GM21390 (cell line): Measurements from ENCODE around the gene TOE1.

ENCODE experiments used
- ATAC-seq: cut with Tn5 transposase; IDR thresholded peaks from one replicate; pipeline ENCODE4 v1.9.1; 2021; ENCODE audit not compliant: unreplicated experiment

The TOE1 gene

GRCh38 chr1:45326627-45327623 lies 13.0 kb upstream of the TOE1 start, which contains the start of gene HPDL:
Gene HPDL, plus strand, starts transcription at chr1:45326895. Its CDS starts 254 bp downstream, at chr1:45327149.
- peak; percentile 71 for ATAC-seq

DNA sequence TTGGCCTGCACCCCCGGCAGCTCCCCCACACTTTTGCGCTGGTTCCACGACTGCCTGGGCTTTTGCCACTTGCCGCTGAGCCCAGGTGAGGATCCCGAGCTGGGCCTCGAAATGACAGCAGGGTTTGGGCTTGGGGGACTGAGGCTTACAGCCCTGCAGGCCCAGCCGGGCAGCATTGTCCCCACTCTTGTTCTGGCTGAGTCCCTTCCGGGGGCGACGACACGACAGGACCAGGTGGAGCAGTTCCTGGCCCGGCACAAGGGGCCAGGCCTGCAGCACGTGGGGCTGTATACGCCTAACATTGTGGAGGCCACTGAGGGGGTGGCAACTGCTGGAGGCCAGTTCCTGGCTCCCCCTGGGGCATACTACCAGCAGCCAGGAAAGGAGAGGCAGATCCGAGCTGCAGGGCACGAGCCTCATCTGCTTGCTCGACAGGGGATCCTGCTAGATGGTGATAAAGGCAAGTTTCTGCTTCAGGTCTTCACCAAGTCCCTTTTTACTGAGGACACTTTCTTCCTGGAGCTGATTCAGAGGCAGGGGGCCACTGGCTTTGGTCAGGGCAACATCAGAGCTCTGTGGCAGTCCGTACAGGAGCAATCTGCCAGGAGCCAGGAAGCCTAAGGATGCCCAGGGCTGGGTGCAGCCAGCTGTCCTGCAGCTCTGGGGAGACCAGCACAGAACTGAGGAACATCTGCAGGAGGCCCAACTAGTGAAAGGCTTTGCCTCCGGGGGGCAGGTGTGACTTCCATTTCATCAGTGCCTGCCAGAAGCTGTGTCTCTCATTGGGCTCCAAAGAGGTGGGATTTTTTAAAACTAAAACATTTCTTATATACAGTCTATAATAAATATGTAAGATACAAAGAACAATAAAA lies 12.1 kb upstream of the TOE1 start:
- ATAC-seq, result no peak

DNA sequence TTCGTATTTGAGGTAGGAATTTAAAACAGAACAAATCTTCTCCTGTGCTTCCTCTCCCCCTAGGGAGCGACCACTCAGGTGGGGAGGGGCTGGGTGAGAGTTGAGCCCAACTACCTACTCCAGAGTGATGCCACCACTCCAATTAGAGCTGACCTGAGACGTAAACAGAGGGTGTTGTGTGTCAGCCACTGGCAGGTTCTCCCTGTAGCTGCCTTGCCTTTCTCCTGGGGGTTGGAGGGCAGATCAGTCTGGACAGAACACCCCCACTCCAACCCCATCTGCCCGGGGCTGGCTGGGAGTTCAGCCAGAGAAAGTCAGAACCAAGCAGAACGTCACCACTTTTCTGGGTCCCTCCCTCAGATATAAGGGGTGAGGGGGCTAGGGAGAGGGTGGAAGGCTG lies 11.3 kb upstream of the TOE1 start:
- no peak for ATAC-seq

- ATAC-seq, result no peak
These were observed 10.5 kb upstream of the TOE1 start for GRCh38 chr1:45329445-45329844.

GRCh38 chr1:45331436-45332345 lies 8.3 kb upstream of the TOE1 start:
- ATAC-seq, result no peak

DNA sequence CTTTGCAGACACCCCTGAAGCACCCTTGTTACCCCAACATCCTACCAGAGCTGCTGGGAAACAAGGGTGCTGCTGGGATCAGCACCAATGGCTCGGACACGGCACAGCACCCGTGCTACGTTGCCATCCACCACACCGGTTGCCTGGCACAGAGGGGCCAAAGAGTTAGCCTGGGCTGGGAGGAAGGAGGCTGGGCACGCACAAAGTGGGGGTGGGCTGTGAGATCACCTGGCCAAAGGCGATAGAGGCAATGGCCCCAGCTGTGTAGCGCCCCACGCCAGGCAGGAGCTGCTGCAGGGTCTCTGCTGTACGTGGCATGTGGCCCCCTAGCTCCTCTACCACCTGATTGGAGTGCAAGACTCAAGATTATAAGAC lies 7.6 kb upstream of the TOE1 start:
- no peak for ATAC-seq

GRCh38 chr1:45334308-45335245 lies 5.4 kb upstream of the TOE1 start:
- no peak for ATAC-seq

GRCh38 chr1:45335855-45336324 lies 4.1 kb upstream of the TOE1 start:
- ATAC-seq, result no peak

DNA sequence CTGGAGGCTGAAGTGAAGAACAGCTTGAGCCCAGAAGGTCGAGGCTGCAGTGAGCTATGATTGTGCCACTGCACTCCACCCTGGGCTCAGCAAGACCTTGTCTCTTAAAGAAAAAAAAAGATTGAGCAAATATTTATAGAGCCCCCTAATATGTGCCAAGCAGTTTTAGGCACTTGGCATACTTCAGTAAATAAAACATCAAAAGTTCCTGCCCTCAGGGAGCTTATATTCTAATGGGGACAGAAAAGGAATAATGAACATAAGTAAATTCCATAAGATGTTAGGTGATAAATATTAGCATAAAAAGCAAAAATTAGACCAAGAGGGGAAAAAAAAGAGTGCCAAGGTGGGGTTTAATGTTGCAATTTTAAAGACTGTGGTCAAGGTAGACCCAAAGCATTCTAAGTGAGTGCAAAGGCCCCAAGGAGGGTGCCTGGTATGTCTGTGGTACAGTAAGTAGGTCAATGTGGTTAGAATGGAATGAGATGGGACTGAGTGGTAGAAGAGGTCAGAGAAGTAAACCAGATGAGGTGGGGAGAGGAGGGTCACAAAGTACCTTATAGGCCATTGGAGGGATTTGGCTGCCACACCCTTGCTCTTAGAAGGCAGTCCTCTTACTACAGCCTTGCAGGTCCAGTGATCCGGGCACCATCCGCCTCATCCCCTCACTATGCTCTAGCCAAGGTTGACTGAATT lies 2.2 kb upstream of the TOE1 start:
- no peak for ATAC-seq

GRCh38 chr1:45340816-45341466 lies 971 bp downstream of the TOE1 start:
- no peak for ATAC-seq

- no peak for ATAC-seq
These were observed 4.5 kb downstream of the TOE1 start for GRCh38 chr1:45344499-45344898.

- ATAC-seq, result no peak
These were observed 5.0 kb downstream of the TOE1 start for GRCh38 chr1:45345014-45345413.

- ATAC-seq, result no peak
These were observed 6.5 kb downstream of the TOE1 start for GRCh38 chr1:45346473-45346872.

- ATAC-seq, result no peak
These were observed 8.1 kb downstream of the TOE1 start for GRCh38 chr1:45348020-45348419.

GRCh38 chr1:45348609-45348965 lies 8.6 kb downstream of the TOE1 start:
- ATAC-seq, result no peak

GRCh38 chr1:45348966-45349677 lies 9.2 kb downstream of the TOE1 start:
- no peak for ATAC-seq

- ATAC-seq, result no peak
These were observed 11.5 kb downstream of the TOE1 start for GRCh38 chr1:45351508-45351907.

DNA sequence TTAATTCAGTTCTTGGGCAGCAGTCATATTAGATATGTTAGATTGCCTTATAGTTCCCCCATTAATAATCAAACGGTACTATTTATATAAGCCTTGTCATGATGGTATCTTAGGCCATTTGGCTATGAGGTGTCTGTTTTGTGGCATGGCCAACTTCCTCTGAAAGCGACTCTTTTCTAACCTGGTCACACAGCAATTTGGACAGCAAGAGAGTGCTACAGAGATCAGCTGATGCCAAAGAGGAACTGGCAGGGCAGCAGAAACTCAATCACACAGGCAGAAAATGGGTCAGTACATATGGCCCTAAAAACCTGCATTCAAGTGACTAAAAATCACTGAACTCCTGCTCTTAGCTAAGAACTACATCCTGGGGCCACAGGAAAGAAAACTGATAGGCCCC lies 13.7 kb downstream of the TOE1 start:
- no peak for ATAC-seq
